ENCODE data around the gene CARMIL1.

The CARMIL1 gene

DNA sequence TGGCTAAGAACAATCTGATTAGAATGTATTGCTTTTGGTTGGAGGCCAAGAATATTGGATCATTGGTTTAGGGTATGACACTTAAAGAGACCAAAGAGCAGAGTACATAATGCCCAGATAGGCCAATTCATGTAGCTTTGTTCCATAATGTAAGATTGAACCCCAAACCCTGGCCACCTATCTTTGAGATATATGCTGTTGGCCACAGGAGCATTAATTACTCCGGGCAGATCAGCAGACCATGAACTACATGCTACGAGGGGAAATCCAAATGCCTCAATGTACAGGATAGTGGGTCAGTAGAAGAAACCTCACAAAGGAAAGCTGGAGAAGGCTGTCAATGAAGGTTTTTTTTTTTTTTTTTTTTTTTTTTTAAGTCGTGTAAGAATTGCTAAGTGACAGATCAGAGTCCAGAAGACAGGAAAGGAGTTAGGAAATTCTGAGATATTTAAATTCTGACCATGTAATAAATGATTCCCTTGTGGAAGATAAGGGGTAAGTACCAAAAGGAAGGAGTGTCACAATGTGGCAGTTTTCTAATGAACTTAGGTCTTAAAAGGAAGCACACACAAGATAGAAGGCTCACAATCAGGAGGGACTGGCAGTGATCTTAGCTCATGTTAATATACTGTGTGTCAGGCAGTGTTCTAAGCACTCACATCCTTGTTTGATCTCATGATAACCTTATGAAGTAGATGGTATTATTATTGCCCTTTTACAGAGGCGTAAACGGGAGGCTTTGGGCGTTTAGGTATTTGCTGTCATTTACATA lies 61.4 kb downstream of the CARMIL1 start:
- no peak for DNase-seq

- DNase-seq, result no peak
Observed at GRCh38 chr6:25341203-25341552, 62.0 kb downstream of the CARMIL1 start.

- no peak for DNase-seq
Observed at GRCh38 chr6:25341923-25342619, 62.9 kb downstream of the CARMIL1 start.

DNA sequence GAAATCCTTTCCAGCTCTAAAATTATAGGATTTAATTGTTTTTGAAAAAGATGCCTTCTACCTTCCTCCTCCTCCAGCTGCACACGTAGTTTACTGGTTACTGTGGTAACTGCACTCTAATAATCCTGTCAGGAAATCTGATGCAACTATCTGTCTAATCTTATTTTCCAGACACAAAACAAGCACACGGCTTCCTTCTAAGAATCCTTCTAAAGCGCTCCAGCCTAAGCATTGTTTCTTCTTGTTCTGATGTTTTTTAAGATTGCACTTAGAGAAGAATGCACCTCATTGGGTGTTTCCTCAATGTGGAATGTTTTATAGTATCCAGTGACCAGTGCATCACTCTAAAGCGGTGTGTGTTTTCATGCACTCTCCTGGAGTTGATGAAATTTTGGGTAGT lies 63.6 kb downstream of the CARMIL1 start:
- DNase-seq, result no peak

- DNase-seq, result no peak
Observed at GRCh38 chr6:25343984-25344383, 64.8 kb downstream of the CARMIL1 start.

GRCh38 chr6:25344827-25345226 lies 65.7 kb downstream of the CARMIL1 start:
- no peak for DNase-seq

GRCh38 chr6:25346064-25346463 lies 66.9 kb downstream of the CARMIL1 start:
- DNase-seq, result no peak

- DNase-seq, result no peak
Observed at GRCh38 chr6:25350573-25350972, 71.4 kb downstream of the CARMIL1 start.

DNA sequence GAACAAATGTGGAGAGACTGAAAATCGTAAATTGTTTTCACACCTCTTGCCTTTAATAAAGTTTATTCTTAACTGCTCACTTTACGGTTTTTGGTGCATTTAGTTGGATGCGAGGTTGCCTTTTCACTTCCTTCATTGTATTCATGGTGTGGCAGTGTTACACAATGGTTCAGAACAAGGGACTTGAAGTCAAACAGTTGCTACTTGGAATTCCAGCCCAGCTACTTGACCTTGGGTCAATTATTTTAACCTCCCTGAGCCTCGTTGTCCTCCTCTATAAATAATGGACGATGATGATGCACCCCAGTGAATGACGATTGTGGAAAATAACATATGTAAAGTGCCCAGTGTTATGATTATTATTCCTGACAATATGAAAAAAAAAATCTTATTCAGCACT lies 72.3 kb downstream of the CARMIL1 start:
- DNase-seq, result no peak

- DNase-seq, result no peak
Observed at GRCh38 chr6:25352285-25352684, 73.1 kb downstream of the CARMIL1 start.

- no peak for DNase-seq
Observed at GRCh38 chr6:25354078-25354932, 75.1 kb downstream of the CARMIL1 start.

GRCh38 chr6:25359191-25359861 lies 80.2 kb downstream of the CARMIL1 start:
- no peak for DNase-seq

DNA sequence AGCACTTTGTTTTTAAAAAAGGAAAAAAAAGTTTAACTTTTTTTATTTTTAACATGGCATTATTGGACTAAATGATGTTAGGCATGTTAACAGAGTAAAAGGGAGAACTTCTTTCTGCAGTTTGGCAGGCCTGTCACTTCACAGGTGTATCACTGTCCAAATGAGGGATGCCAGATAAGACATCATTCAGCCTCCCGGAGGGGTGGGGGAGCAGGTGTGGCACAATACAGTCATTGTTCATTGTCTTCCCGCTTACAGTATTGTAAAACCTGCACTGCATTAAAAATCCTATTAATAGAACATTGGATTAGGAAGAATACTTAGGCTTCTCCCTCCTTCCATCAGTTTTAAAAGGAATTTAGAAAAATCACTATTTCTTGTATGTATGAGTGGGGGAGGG lies 80.7 kb downstream of the CARMIL1 start:
- DNase-seq, result no peak

DNA sequence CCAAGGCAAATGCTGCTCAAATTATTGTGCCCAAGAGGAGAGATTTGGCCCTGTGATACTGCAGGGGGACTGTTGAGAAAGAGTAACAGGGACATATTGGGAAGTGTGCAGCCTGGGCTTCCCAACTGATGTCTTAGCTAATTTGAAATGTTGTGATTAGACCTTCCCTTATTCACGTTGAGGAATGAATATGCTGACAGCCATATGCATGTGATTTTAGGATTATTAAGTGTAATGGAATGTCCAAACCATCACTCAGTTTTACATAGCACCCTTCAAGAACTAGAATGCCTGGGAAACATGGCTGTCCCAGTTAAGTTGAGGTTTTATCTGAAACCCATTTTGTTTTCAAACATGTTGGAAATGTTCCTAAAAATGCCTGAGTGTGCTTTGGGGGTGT lies 81.4 kb downstream of the CARMIL1 start:
- no peak for DNase-seq

DNA sequence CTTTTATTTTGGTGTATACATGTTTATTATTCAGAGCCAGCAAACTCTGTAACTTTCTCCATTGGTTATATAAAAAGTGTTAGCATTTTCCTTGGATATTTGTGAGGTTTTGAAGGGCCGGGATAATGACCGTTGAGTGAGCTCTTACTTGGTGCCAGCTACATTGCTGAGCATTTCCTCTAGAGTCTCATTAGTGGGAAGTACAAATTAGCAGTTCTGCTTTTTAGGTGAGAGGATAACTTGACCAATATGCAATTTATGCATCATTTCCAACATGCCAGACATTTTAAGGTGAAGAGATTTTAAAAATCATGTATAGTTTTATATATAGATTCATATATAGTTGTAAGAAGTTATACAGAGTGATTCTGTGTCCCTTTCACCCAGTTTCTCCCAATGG lies 84.3 kb downstream of the CARMIL1 start:
- no peak for DNase-seq

GRCh38 chr6:25365154-25365553 lies 86.0 kb downstream of the CARMIL1 start:
- DNase-seq, result no peak

GRCh38 chr6:25366903-25367545 lies 87.8 kb downstream of the CARMIL1 start:
- peak; percentile 23 for DNase-seq

GRCh38 chr6:25369036-25369432 lies 89.9 kb downstream of the CARMIL1 start:
- no peak for DNase-seq

DNA sequence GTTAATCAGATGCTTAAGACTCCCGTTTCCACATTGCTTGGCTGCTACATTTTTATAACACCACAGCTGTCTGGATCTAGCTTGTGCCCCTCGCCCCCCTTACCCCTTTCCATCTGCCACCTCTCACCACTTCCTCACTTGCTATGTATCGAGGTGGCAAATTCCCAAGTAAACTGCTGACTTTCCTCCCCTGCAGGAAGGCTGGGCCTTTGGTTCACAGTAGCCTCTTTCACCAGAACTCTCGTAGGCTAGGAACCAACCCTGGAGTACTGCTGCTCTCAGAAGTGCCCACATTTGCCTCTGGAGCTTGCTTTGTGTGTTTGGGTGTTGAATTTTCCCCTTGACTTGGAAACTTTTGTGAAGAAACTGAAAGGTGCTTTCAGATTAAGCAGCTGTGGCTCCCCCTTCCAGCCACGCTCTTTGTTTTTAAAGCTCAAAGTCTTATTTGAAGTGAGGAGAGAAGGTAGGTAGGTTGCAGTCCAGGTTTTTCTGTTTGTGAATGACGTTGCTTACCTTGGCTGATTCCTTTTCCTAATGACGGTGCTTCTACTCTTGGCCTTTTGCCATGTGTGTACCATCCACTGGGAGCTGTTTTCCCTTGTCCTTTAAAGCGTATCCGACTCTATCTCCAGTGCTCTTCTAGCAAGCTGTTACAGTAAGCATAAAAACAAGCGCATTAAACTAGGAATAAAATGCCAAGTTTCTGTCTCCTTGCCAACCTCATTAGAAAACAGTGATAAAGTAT lies 90.4 kb downstream of the CARMIL1 start:
- no peak for DNase-seq

GRCh38 chr6:25370178-25371036 lies 91.2 kb downstream of the CARMIL1 start:
- no peak for DNase-seq

DNA sequence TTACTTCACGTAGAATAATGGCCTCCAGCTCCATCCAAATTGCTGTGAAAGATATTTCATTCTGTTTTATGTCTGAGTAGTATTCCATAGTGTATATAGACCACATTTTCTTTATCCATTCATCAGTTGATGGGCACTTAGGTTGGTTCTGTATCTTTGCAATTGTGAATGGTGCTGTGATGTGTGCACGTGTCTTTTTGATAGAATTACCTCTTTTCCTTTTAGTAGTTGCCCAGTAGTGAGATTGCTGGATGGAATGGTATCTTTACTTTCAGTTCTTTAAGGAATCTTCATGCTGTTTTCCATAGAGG lies 91.8 kb downstream of the CARMIL1 start:
- no peak for DNase-seq
